NT2/D1 (cell line): ENCODE data around the gene ITPRIP.

ENCODE experiments used
- DNase-seq: peaks from one replicate; pipeline ENCODE4 v3.0.0-alpha.2; 2011; ENCODE audit warnings: low read depth, low spot score
- H3K27me3 ChIP-seq: 2 replicates; pipeline ENCODE4 v1.6.0; 2011; ENCODE audit warnings: mild to moderate bottlenecking; ENCODE audit not compliant: insufficient read length, insufficient read depth
- H3K36me3 ChIP-seq: 2 replicates; pipeline ENCODE4 v1.6.1; 2011; ENCODE audit warnings: mild to moderate bottlenecking, low read length, mixed read lengths; ENCODE audit not compliant: insufficient read depth, insufficient read length
- H3K4me1 ChIP-seq: 2 replicates; pipeline ENCODE4 v1.5.1; 2011; ENCODE audit not compliant: insufficient read depth, insufficient read length
- H3K4me3 ChIP-seq: 2 replicates; pipeline ENCODE4 v1.5.1; 2011; ENCODE audit warnings: low read depth; ENCODE audit not compliant: insufficient read length
- H3K9ac ChIP-seq: 2 replicates; pipeline ENCODE4 v1.6.0; 2011; ENCODE audit warnings: low read depth; ENCODE audit not compliant: insufficient read length
- H3K9me3 ChIP-seq: 2 replicates; pipeline ENCODE4 v1.5.1; 2011; ENCODE audit warnings: mild to moderate bottlenecking, low read length; ENCODE audit not compliant: insufficient read depth
- SUZ12 ChIP-seq: IDR thresholded peaks from 2 replicates; pipeline ENCODE4 v1.6.1; 2011; ENCODE audit not compliant: insufficient read length, insufficient read depth; ENCODE audit errors: extremely low read depth
- YY1 ChIP-seq: IDR thresholded peaks from 2 replicates; pipeline ENCODE4 v1.6.1; 2011; ENCODE audit not compliant: insufficient read length, insufficient read depth
- ZNF274 ChIP-seq: IDR thresholded peaks from 2 replicates; pipeline ENCODE4 v1.6.1; 2011; ENCODE audit warnings: mild to moderate bottlenecking, low read depth, low read length

Gene ITPRIP

GRCh38 chr10:104367904-104368303 lies 29.6 kb upstream of the ITPRIP start:
- TF ChIP-seq SUZ12 (no peak), YY1 (no peak), ZNF274 (no peak)
- H3K36me3 ChIP-seq, result no peaks in the 10 kb centered on the region
- H3K9me3 ChIP-seq, result peaks cover 12% of the 10 kb centered on the region; the same call in 1 of the 2 replicates
- no peak overlapping the region for H3K4me3 ChIP-seq
- DNase-seq, result no peak
- no peaks in the 10 kb centered on the region for H3K27me3 ChIP-seq
- no peaks in the 10 kb centered on the region for H3K4me1 ChIP-seq
- no peak overlapping the region for H3K9ac ChIP-seq

GRCh38 chr10:104359811-104360210 lies 21.5 kb upstream of the ITPRIP start:
- no peak overlapping the region for H3K9ac ChIP-seq
- peaks cover 4% of the 10 kb centered on the region for H3K9me3 ChIP-seq
- no peaks in the 10 kb centered on the region for H3K4me1 ChIP-seq
- DNase-seq, result no peak
- no peak for TF ChIP-seq ZNF274
- TF ChIP-seq SUZ12, result no peak
- TF ChIP-seq YY1, result no peak
- H3K4me3 ChIP-seq, result no peak overlapping the region
- H3K36me3 ChIP-seq, result no peaks in the 10 kb centered on the region
- peaks cover 10% of the 10 kb centered on the region for H3K27me3 ChIP-seq

- H3K4me3 ChIP-seq, result peak within 1 kb of the TSS; percentile 49
- peaks cover 4% of the 10 kb centered on the region for H3K9me3 ChIP-seq
- H3K36me3 ChIP-seq, result no peaks in the 10 kb centered on the region
- DNase-seq, result peak; percentile 82
- peak within 1 kb of the TSS; percentile 65 for H3K9ac ChIP-seq
- no peaks in the 10 kb centered on the region for H3K4me1 ChIP-seq
- TF ChIP-seq YY1 (no peak), SUZ12 (no peak), ZNF274 (no peak)
- peaks cover 37% of the 10 kb centered on the region for H3K27me3 ChIP-seq
These were observed 15.2 kb upstream of the ITPRIP start, which contains the start of gene CFAP58 for GRCh38 chr10:104353325-104354048. TSS of gene CFAP58 (plus strand) at chr10:104353833. CDS start at chr10:104353898, 65 bp downstream.

GRCh38 chr10:104351919-104352318 lies 13.7 kb upstream of the ITPRIP start:
- TF ChIP-seq ZNF274 (no peak), YY1 (no peak), SUZ12 (no peak)
- Histone ChIP-seq H3K4me3 (no peak overlapping the region), H3K9me3 (peaks cover 4% of the 10 kb centered on the region; the same call in 1 of the 2 replicates), H3K9ac (no peak overlapping the region), H3K4me1 (no peaks in the 10 kb centered on the region), H3K36me3 (no peaks in the 10 kb centered on the region), H3K27me3 (peaks cover 37% of the 10 kb centered on the region)
- DNase-seq, result no peak

- DNase-seq, result no peak
These were observed 12.9 kb upstream of the ITPRIP start for GRCh38 chr10:104351061-104351702.

GRCh38 chr10:104350127-104350635 lies 11.9 kb upstream of the ITPRIP start:
- no peak for TF ChIP-seq ZNF274
- no peak for TF ChIP-seq YY1
- no peak for TF ChIP-seq SUZ12
- H3K4me1 ChIP-seq, result no peaks in the 10 kb centered on the region

More at GRCh38 chr10:104351061-104351702, 12.9 kb upstream of the ITPRIP start:
- no peaks in the 10 kb centered on the region for H3K4me1 ChIP-seq
- no peak overlapping the region for H3K4me3 ChIP-seq
- H3K36me3 ChIP-seq, result no peaks in the 10 kb centered on the region
- H3K9ac ChIP-seq, result no peak overlapping the region
- H3K27me3 ChIP-seq, result peaks cover 37% of the 10 kb centered on the region
- TF ChIP-seq SUZ12 (no peak), YY1 (no peak), ZNF274 (no peak)
- H3K9me3 ChIP-seq, result peaks cover 4% of the 10 kb centered on the region; the same call in 1 of the 2 replicates

GRCh38 chr10:104349623-104350126 lies 11.4 kb upstream of the ITPRIP start:
- peaks cover 25% of the 10 kb centered on the region for H3K27me3 ChIP-seq
- H3K36me3 ChIP-seq, result no peaks in the 10 kb centered on the region
- H3K9ac ChIP-seq, result no peak overlapping the region
- peaks cover 4% of the 10 kb centered on the region; the same call in 1 of the 2 replicates for H3K9me3 ChIP-seq
- TF ChIP-seq ZNF274 (no peak), SUZ12 (no peak), YY1 (no peak)
- DNase-seq, result no peak
- no peak overlapping the region for H3K4me3 ChIP-seq
- no peaks in the 10 kb centered on the region for H3K4me1 ChIP-seq

More at GRCh38 chr10:104350127-104350635, 11.9 kb upstream of the ITPRIP start:
- Histone ChIP-seq H3K9ac (no peak overlapping the region), H3K27me3 (peaks cover 30% of the 10 kb centered on the region), H3K9me3 (peaks cover 4% of the 10 kb centered on the region; the same call in 1 of the 2 replicates), H3K4me3 (no peak overlapping the region), H3K36me3 (no peaks in the 10 kb centered on the region)
- DNase-seq, result no peak
